HUDEP-2 (cell line): ENCODE results near the gene TBC1D5.
A peak's percentile ranks its signal among the peaks of the same experiment; 100 is the strongest.

ENCODE experiments used
- DNase-seq, 76 experiments: peaks; one replicate each; lab custom pipeline; 2025; ENCODE audit not compliant: unreplicated experiment in 76 of 76; lab: John Stamatoyannopoulos, UW

TBC1D5 gene

DNA sequence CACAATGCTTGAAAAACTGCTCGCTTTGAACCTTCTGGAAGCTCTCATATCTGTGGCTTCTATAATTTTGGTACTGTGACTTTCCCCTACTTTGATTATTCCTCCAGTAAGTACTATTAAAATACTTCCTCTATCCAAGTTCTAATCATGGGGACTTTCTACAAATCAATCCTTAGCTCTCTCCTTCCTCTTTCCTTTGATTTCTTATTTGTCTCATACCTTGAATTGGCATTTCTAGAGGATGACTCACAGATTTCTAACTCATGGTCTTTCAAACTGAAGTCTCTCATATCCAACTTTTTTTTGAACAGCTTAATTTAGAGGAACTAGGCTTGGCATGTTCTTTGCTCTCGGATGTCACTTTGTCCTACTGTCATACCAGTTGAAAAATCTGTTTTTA lies 241.8 kb downstream of the TBC1D5 start:
- DNase-seq, result no peak

DNA sequence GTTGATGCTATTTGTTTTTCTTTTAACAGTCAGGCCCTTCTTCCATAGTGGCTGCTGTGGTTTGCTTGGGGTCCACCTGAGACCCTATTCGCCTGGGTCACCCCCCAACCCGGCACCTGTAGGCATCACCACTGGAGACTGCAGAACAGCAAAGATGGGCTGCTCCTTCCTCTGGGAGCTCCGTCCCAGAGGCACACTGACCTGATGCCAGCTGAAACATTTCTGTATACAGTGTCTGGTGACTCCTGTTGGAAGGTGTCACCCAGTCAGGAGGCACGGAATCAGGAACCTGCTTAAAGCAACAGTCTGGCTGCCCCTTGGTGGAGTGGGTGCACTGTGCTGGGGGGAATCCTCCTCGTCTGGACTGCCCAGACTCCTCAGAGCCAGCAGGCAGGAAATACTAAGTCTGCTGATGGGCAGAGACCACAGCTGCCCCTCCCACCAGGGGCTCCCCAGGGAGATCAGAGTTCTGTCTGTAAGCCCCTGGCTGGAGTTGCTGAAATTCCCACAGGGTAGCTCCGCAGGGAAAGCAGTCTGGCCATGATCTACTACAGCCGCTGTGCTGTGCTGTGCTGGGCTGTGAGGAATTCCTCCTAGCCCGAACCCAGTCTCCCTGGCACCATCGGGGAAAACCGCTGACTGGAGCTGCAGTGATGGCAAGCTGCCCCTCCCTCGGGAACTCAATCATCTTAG lies 248.2 kb downstream of the TBC1D5 start:
- no peak for DNase-seq

DNA sequence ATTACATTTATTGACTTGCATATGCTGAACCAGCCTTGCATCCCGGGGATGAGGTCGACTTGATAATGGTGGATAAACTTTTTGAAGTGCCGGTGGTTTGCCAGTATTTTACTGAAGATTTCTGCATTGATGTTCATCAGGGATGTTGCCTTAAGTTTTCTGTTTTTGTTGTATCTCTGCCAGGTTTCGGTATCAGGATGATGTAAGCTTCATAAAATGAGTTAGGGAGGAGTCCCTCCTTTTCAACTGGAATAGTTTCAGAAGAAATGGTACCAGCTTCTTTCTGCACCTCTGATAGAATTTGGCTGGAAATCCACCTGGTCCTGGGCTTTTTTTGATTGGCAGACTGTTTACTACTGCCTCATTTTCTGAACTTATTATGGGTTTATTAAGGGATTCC lies 250.8 kb downstream of the TBC1D5 start:
- peak in 14 of 76 experiments; percentile 1 to 63 (median 20) for DNase-seq

- DNase-seq, result peak in 25 of 76 experiments; percentile 1 to 74 (median 18)
Measured at GRCh38 chr3:17491190-17491589, 251.2 kb downstream of the TBC1D5 start.

DNA sequence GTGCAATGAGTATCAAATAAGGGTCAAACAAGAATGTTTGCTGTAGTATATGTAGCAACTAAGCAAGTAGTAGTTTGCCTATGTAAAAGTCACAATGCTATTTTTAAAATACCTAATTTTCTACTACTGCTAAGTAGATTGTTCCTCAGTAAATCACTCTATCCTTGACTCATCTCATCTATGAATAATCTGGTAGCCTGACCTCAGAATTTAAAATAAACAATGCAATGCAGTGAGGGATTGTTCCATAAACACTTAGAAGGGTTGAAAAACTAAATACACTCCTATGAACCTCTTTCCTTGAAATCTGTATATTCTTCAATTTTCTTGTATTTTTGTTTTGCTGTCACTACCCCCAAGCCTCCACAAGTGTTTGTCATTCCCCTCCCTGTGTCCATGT lies 253.3 kb downstream of the TBC1D5 start:
- no peak for DNase-seq

- DNase-seq, result no peak
Measured at GRCh38 chr3:17481116-17481515, 261.3 kb downstream of the TBC1D5 start.

DNA sequence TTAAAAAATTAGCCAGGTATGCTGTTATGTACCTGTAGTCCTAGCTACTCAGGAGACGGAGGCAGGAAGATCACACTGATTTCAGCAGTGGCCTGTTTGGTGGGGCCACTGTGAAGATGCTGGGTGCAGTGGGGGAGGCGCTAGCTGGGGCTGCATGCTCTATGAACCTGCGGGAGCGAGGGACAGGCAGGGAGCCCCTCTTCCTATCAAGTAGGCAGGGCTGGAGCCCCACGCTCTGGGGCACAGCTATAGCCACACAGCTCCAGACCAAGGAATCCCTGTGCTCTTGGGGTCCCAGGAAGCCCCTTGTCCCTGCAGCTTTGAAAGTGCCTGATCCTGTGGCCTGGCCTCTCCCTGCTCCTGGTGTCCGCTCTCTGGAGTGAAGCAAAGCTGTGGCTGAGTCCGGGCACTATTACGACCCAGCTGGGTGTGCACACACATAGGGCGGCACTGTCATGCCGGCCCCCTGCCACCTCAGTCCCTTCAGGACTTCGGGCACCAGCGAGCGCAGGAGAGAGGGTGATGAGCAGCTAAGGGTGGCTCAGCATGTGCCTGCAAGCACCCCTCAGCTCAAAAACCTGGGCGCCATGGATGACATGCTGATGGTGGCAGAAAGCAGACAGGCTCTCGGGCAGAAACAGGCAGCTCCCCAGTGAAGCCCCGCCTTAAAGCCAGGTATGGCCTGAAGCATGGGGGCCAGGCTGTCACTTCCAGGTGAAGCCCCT lies 262.6 kb downstream of the TBC1D5 start:
- no peak for DNase-seq

- DNase-seq, result no peak
Measured at GRCh38 chr3:17478673-17479072, 263.8 kb downstream of the TBC1D5 start.

DNA sequence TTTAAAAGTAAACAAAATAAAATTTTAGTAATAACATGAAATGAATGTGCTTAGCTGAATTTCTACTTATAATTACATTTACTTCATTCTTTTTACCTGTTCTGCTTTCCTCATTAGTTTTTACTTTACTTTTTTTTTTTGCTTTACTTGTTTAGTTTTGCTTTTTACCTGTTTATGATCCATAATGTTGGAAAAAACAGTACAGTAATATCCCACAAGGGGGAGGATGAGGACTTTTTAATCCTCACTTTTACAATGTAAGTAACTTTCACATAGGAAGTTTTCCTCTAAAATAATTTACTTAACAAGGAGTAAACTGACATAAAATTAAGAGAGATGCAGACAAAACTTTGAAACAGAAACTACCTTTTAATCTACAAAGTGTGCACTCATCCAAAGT lies 268.7 kb downstream of the TBC1D5 start:
- DNase-seq, result no peak

- DNase-seq, result no peak
Measured at GRCh38 chr3:17469954-17470353, 272.5 kb downstream of the TBC1D5 start.

- DNase-seq, result no peak
Measured at GRCh38 chr3:17469520-17469919, 272.9 kb downstream of the TBC1D5 start.

DNA sequence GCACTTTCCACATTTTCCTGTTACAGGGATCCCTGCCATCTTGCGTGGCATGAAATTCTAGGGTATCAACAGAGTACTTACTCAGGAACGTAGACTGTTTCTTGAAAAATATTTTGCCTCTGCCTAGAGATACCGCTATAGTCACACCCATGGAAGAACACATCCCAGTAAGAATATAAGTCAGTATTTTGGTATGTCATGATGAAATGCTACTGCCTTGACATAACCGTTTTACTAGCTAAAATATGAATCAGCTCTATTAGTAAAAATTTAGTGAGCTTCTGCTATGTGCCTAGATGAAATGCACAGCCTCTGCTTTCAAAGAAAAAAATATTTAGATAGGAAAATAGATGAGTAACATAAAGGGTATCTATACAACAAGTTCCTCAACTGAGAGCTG lies 276.4 kb downstream of the TBC1D5 start:
- DNase-seq, result no peak

- no peak for DNase-seq
Measured at GRCh38 chr3:17459470-17459993, 282.9 kb downstream of the TBC1D5 start.

DNA sequence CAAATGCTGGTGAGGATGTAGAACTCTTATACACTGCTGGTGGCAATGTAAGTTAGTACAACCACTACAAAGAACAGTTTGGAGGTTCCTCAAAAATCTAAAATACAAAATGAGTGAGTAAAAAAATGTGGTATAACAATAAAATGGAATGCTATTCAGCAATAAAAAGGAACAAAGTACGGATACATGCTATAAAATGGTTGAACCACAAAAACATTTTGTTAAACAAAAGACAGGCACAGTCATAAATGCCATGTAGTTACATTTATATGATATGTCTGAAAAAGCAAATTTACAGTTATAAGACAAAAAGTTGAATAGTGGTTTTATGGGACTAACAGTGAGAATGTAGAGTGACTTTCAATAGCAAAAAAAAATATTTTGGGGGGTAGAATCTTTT lies 285.8 kb downstream of the TBC1D5 start:
- DNase-seq, result no peak

- DNase-seq, result no peak
Measured at GRCh38 chr3:17456046-17456445, 286.4 kb downstream of the TBC1D5 start.

DNA sequence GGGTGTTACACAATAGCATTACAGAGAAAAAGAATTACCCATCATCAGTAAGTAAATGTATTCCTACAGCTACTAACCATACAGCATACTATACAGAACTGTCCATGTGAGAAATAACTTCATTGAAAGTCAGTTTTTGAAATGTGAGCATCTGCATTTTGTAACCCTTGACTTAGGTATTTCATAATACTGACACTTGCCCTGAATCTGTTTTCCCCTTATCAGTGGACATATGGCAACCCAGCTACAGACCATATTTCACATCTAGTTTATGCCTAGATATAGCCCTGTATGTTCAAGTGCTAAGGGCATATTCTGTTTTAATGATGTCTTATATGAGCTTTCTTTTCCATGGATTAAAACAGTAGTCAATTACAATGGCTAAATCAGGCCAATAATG lies 297.6 kb downstream of the TBC1D5 start:
- DNase-seq, result peak in 2 of 76 experiments; percentile 4 to 7

- DNase-seq, result no peak
Measured at GRCh38 chr3:17443142-17443541, 299.3 kb downstream of the TBC1D5 start.

DNA sequence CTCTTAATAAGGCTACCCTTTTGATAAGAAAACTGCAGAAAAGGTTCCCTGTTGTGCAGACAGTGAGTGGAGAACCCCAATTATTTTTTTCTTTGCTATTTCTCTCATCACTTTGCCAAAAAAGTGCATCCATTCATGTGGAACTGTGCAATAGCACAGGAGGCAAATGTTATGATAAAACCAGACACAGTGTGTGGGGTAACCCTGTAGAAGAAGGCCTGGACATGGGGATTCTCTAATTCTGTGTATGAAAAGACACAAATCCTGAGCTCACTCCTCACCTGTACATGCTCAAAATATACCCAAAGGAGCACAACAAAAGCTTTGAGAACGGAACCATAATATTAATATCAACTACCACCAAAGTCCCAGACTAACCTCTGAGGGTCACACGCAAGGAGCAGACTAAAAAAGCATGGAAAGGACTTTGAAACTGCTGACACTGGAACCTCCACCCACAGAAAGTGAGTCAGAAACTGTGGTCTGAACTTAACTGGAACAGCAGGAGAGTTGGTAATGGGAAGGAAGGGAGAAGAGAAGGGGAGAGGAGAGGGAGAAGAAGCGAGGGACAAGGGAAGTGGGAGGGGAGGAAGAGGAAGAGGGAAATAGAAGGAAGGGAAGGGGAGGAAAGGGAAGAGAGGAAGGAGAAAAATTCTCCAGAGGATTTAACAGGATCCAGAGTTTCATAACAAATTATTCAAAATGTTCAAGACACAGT lies 299.9 kb downstream of the TBC1D5 start:
- DNase-seq, result no peak

- DNase-seq, result no peak
Measured at GRCh38 chr3:17433876-17434275, 308.6 kb downstream of the TBC1D5 start.

- DNase-seq, result no peak
Measured at GRCh38 chr3:17432236-17432635, 310.2 kb downstream of the TBC1D5 start.

DNA sequence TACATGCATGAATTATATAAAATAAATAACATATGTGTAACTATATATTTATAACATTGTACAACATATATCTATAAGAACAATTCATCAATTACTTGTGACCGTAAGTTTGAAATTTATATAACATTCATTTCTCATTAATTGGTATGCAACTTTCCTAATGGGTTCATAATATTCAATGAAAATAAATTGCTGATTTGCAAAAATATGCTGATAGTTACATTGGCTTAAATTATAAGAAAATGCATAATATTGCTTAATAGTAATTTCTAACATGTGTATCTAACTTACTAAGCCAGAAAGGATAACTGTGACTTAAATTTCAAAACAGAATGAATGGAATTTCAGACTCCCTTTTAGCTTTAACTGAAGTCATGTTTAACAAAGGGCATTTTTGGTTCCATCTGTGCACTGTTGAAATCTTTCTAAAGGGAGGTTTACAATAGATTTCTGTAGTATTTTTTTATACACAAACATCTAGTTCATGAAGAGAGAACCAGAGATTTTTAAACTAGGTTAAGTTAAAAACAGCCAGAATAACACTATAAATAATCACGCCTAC lies 310.9 kb downstream of the TBC1D5 start:
- no peak for DNase-seq
